A673 (cell line): Measurements from ENCODE around the gene FAM118A. TPM values are rescaled to one million over a fixed set of nuclear protein-coding genes. Genes with fewer than 3 reads are reported as not detected.

Experiments
- BruUV-seq: library from RNA; stranded (reverse); fragments of 400-500 nt; replicated peaks from 2 replicates; lab custom pipeline; 2021; lab: Mats Ljungman, UMichigan
- CTCF ChIA-PET: fragments of 300-600 bp; sonication (Branson Sonifier 250); formaldehyde crosslinking; loops from one replicate; lab custom pipeline; 2022; ENCODE audit warnings: antibody characterized with exemption; lab: Charles Lee
- POLR2A ChIA-PET: fragments of 300-600 bp; sonication (Branson Sonifier 250); formaldehyde crosslinking; loops from one replicate; lab custom pipeline; 2022; ENCODE audit warnings: antibody characterized with exemption; ENCODE audit not compliant: low non-redundant PET; lab: Charles Lee
- DNase-seq: peaks from one replicate; pipeline ENCODE4 v3.0.0-alpha.2; 2015; ENCODE audit warnings: low spot score
- H3K27ac ChIP-seq: fragments of 200-600 bp; sonication (generic); 2 replicates; pipeline ENCODE4 v1.5.1; 2016; ENCODE audit warnings: mixed run types, low read depth, mild to moderate bottlenecking, mixed read lengths, antibody characterized with exemption, low read length; ENCODE audit not compliant: poor library complexity, severe bottlenecking
- H3K27me3 ChIP-seq: fragments of 200-600 bp; sonication (generic); replicated peaks from 2 replicates; pipeline ENCODE4 v1.6.1; 2017; ENCODE audit warnings: mixed run types, low read depth, mild to moderate bottlenecking, mixed read lengths, antibody characterized with exemption, low read length; ENCODE audit not compliant: insufficient read depth, poor library complexity
- H3K36me3 ChIP-seq: fragments of 200-600 bp; sonication (generic); 2 replicates; pipeline ENCODE4 v1.6.1; 2016; ENCODE audit warnings: mixed run types, mild to moderate bottlenecking, mixed read lengths, antibody characterized with exemption, low read length; ENCODE audit not compliant: insufficient read depth, poor library complexity, severe bottlenecking
- H3K4me1 ChIP-seq: fragments of 200-600 bp; sonication (generic); 2 replicates; pipeline ENCODE4 v1.6.1; 2017; ENCODE audit warnings: mixed run types, mild to moderate bottlenecking, mixed read lengths, antibody characterized with exemption, low read length; ENCODE audit not compliant: insufficient read depth, poor library complexity, severe bottlenecking
- H3K4me3 ChIP-seq: fragments of 200-600 bp; sonication (generic); 2 replicates; pipeline ENCODE4 v1.5.1; 2016; ENCODE audit warnings: low read depth, mixed run types, mild to moderate bottlenecking, mixed read lengths, low read length; ENCODE audit not compliant: poor library complexity, severe bottlenecking
- H3K9me3 ChIP-seq: fragments of 200-600 bp; sonication (generic); 2 replicates; pipeline ENCODE4 v1.6.1; 2016; ENCODE audit warnings: mixed run types, low read depth, mild to moderate bottlenecking, mixed read lengths, antibody characterized with exemption, low read length; ENCODE audit not compliant: poor library complexity, severe bottlenecking
- EZH2 ChIP-seq: fragments of 200-600 bp; sonication (generic); IDR thresholded peaks from 2 replicates; pipeline ENCODE4 v1.6.1; 2017; ENCODE audit warnings: borderline replicate concordance, low read depth, mild to moderate bottlenecking, mixed read lengths, antibody characterized with exemption, low read length; ENCODE audit not compliant: poor library complexity, severe bottlenecking
- intact Hi-C: fragments of 100-400 bp; cut with micrococcal nuclease; formaldehyde crosslinking; loops from one replicate; pipeline ENCODE4 v1.10.0; 2022; ENCODE audit not compliant: unreplicated experiment
- total RNA-seq: library from RNA; stranded (reverse); gene quantifications from 2 replicates; pipeline ENCODE4 v1.2.3, GENCODE V29; 2021
- TF ChIP-seq, protein P1 (sequence below): fragments of 300-800, 200-600 bp; sonication (generic); conservative IDR thresholded peaks from 2 replicates; pipeline ENCODE4 v1.5.1; 2017; ENCODE audit warnings: low read depth, mild to moderate bottlenecking, antibody characterized with exemption, low read length, moderate library complexity, mixed read lengths

FAM118A gene
- total RNA-seq, 1 experiment from 2014 or later = 54.0 TPM

DNA sequence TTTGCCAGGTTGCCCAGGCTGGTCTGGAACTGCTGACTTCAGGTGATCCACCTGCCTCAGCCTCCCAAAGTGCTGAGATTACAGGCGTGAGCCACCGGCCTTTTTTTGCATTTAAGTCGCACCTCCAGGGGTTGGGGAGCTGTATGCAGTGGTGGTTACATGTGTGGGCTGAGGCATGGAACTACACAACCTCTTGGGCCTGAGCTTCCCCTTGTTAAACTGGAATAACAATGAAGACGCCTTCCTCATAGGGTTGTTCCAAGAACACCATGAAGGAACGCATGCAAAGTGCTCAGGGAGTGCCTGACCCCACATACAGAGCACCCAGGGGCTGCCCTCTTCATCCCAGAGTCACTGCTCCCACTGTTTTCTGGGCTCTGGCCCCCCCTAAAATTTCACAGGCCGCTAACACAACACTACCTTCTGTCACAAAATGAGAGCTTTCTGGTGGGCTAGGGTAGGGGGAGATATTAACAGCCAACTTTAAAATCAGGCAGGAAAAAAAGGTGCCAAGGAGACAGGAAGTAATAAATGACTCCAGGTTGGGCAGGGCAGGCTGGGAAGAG is 1.3 kb upstream of the FAM118A start:
- no peaks in the 10 kb centered on the region for H3K9me3 ChIP-seq
- H3K27me3 ChIP-seq = no peaks in the 10 kb centered on the region
- CTCF ChIA-PET = no interaction called here
- H3K4me3 ChIP-seq = no peak overlapping the region
- H3K4me1 ChIP-seq = peaks cover 16% of the 10 kb centered on the region
- no peak for DNase-seq
- POLR2A ChIA-PET = no interaction called here
- TF ChIP-seq, protein P1, sequence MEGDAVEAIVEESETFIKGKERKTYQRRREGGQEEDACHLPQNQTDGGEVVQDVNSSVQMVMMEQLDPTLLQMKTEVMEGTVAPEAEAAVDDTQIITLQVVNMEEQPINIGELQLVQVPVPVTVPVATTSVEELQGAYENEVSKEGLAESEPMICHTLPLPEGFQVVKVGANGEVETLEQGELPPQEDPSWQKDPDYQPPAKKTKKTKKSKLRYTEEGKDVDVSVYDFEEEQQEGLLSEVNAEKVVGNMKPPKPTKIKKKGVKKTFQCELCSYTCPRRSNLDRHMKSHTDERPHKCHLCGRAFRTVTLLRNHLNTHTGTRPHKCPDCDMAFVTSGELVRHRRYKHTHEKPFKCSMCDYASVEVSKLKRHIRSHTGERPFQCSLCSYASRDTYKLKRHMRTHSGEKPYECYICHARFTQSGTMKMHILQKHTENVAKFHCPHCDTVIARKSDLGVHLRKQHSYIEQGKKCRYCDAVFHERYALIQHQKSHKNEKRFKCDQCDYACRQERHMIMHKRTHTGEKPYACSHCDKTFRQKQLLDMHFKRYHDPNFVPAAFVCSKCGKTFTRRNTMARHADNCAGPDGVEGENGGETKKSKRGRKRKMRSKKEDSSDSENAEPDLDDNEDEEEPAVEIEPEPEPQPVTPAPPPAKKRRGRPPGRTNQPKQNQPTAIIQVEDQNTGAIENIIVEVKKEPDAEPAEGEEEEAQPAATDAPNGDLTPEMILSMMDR = no peak
- TF ChIP-seq EZH2 = no peak
- H3K36me3 ChIP-seq = no peaks in the 10 kb centered on the region
- H3K27ac ChIP-seq = no peak overlapping the region
- intact Hi-C loops = no loop called here
- no TSS peak for BruUV-seq

DNA sequence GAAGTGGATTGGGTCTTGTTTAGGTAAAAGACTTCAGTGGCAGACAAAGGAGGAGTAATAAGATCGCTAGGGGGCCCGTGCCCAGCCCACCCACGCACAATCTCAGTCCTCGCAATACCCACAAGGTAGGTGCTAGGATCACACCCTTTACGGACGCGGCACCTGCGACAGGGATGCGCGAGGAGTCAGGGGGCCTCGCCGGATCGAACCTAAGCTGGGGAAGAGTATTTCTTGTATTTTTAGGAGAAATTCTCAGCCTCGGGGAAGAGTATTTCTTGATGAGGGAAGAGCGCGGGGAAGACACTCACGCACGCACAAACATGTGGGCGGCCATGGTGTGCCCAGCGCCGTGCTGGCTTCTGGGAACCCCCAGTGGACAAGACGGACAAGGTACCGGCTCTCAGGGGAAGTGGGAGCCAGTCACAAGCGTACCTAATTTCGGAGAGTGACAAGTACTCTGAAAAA is 745 bp upstream of the FAM118A start:
- Histone ChIP-seq H3K4me1 (peaks cover 16% of the 10 kb centered on the region), H3K36me3 (no peaks in the 10 kb centered on the region), H3K27me3 (no peaks in the 10 kb centered on the region), H3K9me3 (no peaks in the 10 kb centered on the region), H3K4me3 (peak overlapping the region; percentile 99), H3K27ac (peak overlapping the region; percentile 89)
- BruUV-seq = TSS peak; percentile 64
- POLR2A ChIA-PET = no interaction called here
- CTCF ChIA-PET = no interaction called here
- DNase-seq = no peak
- intact Hi-C loops = no loop called here
- TF ChIP-seq, protein P1 = no peak
- no peak for TF ChIP-seq EZH2

GRCh38 chr22:45310331-45310976 is 720 bp downstream of the FAM118A start:
- BruUV-seq = no TSS peak
- intact Hi-C loops = no loop called here
- CTCF ChIA-PET = no interaction called here

More at GRCh38 chr22:45310331-45310976, 720 bp downstream of the FAM118A start:
- H3K27me3 ChIP-seq = no peaks in the 10 kb centered on the region
- no peaks in the 10 kb centered on the region for H3K36me3 ChIP-seq
- H3K9me3 ChIP-seq = no peaks in the 10 kb centered on the region
- H3K4me1 ChIP-seq = peaks cover 16% of the 10 kb centered on the region
- H3K4me3 ChIP-seq = peak overlapping the region; percentile 99
- POLR2A ChIA-PET = no interaction called here
- TF ChIP-seq EZH2 = no peak
- TF ChIP-seq, protein P1 = no peak
- DNase-seq = peak; percentile 26
- H3K27ac ChIP-seq = peak overlapping the region; percentile 89
